Activated T-helper 1 cell treated with Interleukin-2 at 50 U/mL for 16 hours (primary cell): Measurements from ENCODE around the gene TRIP11.
A peak's percentile ranks its signal among the peaks of the same experiment; 100 is the strongest.

Experiments
- DNase-seq: peaks from one replicate; pipeline ENCODE4 v3.0.0-alpha.2; 2020; ENCODE audit warnings: low read depth

Gene TRIP11

DNA sequence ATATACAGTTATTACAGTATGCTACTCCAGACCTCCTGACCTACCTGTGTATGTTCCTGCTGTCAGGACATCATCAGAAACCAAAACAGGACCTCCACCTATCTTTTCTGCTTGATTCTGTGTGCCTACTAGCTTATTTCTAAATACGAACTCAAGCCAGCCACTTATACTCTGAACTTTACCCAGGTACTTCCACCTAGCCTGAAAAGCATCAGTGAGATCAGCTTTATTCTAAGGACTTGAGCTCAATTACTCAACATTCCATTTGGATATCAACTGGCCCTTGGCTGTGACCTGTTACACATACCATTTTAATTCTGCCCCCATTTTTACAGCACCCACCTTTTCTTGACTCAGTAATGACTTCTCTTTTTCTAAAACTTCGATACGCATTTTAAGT lies 29.2 kb downstream of the TRIP11 start:
- no peak for DNase-seq

GRCh38 chr14:92009604-92010003 lies 30.3 kb downstream of the TRIP11 start:
- no peak for DNase-seq

DNA sequence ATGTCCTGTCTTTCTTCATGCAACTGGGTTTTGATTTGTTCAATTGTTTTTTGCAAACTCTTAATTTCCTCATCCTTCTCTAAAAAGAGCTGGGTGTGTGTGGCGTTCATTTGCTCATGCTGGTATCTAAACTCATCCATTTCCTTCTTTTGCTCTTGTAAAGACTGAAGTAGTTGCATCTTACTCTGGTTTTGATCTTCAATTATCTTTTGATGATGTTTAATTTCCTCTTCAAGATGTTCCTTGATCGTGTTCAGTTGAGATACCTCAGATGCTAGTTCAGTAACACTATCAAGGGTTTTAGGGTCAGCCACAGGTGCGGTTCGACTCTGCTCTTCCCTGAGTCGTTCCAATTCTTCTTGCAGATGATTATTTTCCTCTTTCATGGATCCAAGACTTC lies 34.8 kb downstream of the TRIP11 start:
- no peak for DNase-seq

DNA sequence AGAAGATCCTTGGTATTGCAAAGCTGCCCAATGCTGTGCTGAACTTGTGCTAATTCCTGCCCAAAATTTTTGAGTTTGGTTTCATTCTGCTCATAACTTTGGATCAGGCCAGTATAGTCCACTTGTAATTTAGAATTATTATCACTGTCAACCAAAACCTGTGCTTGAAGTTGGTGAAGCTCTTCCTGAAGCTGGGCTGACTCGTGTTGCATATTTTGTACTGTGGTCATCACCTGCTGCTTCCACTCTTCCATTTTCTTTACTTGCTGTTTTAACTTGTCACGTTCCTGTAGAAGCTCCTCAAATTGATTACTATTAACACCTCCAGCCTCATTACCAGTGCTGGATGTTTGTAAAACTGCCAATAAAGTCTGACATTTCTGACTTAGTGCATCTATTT lies 35.8 kb downstream of the TRIP11 start:
- no peak for DNase-seq

- DNase-seq, result no peak
Measured at GRCh38 chr14:91998667-91999570, 40.9 kb downstream of the TRIP11 start.

DNA sequence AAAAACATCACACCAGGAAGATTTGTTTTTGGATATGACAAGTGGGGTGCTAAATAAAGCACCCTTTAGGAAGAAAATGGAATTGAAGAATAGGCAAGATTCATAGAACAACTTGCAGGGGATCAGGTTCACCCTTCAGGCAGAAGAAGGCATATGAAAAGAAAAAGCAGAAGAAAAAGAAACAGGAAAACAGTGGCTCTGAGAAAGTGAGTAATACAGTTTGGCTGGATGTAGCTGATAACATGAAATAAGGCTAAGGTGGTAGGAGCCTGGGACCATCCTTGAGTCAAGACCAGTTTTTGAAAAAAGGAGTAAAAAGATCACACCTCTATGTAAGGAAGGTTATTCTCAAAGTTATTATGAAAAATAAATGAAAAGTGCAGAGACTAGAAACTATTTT lies 42.4 kb downstream of the TRIP11 start:
- DNase-seq, result no peak

DNA sequence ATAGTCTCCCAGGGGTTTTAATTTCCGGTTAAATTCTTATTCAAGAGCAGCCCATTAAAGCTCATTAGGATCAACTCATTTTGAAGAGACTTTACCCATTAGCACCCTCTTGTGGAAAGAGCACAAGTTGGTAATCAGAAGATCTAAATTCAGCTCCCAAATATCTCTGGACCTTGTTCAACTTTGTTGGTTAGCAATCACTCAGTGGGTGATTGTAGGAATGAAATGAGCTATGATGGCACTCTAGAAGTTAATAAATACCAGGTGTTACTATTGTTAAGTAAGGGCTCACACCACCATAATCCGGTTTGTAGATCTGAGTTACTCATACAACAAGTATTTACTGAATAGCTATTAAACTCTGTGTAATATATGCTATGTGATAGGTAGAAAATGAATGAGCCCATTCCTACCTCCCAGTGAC lies 42.9 kb downstream of the TRIP11 start:
- DNase-seq, result no peak

- DNase-seq, result no peak
Measured at GRCh38 chr14:91987192-91987591, 52.7 kb downstream of the TRIP11 start.

DNA sequence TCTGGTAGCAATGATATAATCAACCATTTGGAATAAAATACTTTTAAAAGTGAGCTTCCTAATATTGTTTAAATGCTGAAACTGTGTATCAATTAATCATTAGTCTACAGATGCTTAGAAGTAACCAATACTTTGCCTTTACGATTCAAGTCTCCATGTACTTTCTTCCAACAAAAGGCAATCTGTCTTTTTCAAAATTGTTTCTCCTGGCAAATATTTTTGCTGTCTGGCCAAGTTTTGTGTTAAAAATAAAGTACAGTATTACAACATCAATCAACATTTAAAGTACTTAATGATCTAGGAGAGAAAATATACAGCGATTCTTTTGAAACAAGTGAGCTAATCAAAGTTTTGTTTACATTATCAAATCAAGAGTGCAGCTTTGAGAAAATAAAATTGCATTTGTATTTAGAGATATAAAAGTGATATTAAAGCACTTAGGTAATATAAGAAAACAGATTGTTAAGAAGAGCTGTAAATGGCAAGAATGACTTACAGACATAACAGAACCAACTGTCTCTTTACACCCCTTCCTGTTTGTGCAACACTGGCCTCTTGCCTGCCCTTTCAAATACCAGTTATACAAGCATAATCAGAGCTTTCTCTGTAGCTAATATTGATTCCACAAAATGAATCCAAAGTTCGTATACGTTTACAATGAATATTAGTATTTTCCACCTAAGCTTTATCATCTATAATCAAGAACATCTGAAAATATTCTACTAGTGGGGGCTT lies 54.2 kb downstream of the TRIP11 start:
- no peak for DNase-seq

DNA sequence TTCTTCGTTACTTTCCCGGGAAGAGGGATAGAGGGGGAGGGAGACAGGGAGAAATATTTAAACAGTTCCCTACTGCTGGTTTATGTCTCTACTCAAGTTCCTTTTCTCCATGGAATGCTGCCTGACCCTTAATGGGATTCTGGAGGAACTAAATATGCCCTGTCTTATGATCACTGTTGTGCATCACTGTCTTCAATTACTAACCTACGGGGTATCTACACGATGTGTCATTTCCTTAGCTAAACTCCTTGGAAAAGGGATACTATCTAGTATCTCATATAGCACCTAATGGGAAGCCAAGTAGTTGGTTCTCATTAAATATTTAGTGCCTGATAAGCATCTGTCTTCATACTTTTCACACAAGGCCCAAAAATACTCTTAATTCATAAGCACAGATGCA lies 54.9 kb downstream of the TRIP11 start:
- DNase-seq, result no peak

GRCh38 chr14:91983588-91983987 lies 56.3 kb downstream of the TRIP11 start:
- DNase-seq, result no peak

- DNase-seq, result no peak
Measured at GRCh38 chr14:91980157-91980556, 59.7 kb downstream of the TRIP11 start.

DNA sequence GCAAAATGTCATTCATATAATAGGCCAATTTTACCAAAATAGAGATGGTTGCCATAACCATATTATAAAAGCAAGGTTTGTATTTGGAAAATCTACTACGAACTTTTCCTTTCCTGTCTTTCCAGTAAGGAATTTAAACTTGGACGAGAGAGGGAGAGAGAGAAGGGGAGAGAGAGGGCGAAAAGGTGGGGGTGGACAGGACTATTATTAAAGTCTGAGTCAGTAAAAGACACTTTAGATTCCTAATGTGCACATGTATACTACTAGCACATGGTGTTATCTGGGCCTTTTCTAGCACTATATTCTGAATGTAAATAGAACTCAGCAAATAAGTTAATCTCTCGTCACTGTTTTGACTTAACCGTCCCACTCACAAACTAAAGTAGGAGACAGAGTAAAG lies 62.0 kb downstream of the TRIP11 start:
- no peak for DNase-seq

GRCh38 chr14:91975763-91976162 lies 64.1 kb downstream of the TRIP11 start:
- DNase-seq, result no peak

DNA sequence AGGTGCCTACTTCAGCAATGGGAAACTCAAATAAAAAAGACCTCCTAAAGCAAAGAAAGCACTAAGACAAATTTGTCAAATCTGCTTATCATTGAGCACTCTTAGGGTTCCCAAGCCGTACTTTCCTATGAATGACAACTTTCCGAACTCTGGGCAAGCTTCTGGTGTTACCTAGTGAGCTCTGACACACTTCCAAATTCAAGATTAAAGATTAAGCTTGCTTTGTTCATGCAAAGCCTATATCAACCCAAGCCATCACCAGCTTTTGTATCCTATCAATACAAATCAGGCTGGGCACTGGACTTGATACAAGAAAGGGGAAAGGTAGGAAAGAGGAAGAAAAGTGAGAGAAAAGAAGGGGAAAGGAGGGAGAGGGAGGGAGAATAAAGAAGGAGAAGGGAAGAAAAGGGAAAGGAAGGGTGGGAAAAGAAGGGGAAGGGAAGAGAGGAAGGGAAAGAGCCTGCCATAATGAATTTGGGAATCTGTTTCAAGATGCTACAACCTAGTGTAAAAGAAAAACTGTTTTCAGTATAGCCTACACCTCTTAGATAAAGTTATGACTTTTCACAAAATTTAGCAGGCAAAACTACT lies 68.6 kb downstream of the TRIP11 start:
- DNase-seq, result no peak

DNA sequence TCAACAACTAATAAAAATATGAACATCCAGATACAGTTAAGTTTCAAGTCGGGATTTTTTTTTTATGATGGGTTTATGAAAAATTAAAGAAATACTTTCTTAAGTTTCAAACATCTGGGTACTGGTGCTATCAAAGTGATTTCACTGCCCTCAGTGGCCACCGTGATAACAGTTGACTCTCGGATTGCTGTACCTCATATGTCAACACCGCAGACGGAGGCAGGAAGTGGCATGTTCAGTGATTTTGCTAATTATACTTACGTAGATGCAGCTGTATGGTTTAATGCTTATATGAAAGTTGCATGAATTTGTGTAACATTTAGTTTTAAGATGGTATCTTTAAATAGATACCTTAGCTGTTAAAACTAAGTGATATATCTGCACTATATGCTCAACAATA lies 71.6 kb downstream of the TRIP11 start:
- peak; percentile 2 for DNase-seq

- DNase-seq, result no peak
Measured at GRCh38 chr14:91964724-91965123, 75.1 kb downstream of the TRIP11 start.

GRCh38 chr14:91964011-91964410 lies 75.8 kb downstream of the TRIP11 start:
- no peak for DNase-seq

DNA sequence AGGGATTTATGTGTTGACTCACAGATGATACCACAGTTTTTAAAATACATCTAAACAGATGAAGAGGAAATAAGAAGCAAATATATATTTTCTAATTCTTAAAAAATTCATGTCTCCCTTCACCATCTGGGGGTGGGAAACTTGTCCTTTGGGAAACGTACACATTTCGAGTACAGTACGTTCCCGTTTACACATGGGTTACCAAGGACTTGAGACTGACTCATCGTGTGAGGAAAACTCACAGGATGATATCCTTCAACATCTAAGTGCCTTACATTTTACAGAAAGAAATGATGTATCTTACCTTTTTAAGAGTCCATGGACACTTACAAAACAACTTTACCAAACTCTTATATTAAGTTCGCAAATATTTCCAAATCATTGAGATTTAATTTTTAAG lies 76.4 kb downstream of the TRIP11 start:
- DNase-seq, result no peak

DNA sequence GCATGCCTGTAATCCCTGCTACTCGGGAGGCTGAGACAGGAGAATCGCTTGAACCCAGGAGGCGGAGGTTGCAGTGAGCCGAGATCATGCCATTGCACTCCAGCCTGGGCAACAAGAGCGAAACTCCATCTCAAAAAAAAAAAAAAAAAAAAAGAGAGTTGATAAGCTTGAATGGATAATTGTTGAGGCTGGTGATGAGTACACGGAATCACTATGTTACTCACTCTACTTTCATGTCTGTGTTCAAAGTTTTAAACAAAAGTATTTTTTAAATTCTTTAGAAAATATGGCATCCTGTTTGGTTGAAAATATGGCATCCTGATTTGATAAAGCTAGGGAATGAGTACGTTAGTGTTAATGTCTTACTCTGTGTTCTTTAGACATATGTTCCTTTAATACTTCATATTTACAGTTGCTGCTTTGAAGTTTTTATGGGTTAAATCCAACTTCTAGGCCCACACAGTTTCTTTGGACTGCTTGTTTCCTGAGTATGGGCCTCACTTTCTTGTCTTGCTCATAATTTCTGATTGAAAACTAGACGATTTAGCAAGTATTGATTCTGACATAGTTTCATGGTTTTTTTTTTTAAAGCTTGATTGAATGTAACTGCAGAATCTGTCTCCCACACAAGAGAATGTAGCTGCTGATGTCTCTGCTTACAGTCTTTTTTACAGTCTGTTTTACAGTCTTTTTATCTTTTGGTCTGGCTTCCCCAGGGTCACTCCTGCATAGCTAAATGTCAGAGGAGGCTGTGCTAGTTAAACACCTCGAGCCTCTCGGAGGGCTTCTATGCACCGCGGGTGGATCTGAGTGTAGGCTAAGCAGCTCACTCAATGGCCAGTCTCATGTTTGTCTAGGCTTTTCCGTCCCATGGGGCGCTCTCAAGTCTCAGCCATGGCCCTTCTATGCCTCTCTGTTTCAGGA lies 78.3 kb downstream of the TRIP11 start:
- no peak for DNase-seq

DNA sequence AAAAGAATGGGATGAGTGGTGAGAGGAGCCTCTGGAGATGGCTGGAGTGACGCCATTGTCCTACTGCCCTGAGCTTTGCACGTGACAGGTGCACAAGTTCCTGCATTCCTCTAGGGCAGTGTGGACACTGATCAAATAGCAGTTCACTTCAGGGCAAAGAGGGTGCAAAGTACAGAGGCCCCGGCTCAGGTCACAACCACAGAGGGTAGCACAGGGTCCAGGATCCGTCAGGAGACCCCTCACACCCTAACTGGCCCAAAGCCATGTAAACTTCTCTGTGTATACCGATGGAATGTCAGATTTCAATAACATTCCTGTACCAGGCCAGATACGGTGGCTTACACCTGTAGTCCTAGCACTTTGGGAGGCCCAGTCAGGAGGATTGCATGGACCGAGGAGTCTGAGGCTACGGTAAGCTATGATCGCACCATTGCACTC lies 82.0 kb downstream of the TRIP11 start:
- DNase-seq, result no peak

DNA sequence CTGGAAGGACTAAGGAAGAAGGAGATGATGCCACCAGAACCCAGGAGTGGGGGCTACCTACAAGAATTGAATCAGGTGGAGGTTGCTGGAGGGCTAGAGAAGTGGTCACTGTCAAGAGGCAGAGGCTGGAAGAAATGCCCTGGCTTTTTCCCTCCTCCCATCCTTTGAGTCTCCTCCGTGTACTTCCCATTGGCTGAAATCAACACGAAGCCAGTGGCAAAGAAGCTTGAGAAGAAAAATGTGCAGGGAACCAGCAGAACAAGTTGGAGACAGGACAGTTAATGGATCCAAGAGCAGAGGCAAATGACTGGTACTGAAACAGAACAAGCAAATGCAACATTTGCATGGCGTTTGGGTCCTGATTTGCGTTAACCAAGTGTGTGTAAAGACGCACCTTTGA lies 83.2 kb downstream of the TRIP11 start:
- no peak for DNase-seq
